PC-3 (cell line): ENCODE results near the gene DCAF15.

Source experiments
- EZH2 ChIP-seq: fragments of 300-600 bp; sonication (generic); IDR thresholded peaks from one replicate; pipeline ENCODE4 v1.6.1; 2017; ENCODE audit warnings: antibody characterized with exemption, mild to moderate bottlenecking, low read length; ENCODE audit not compliant: unreplicated experiment
- EZH2phosphoT487 ChIP-seq: fragments of 300-600 bp; sonication (generic); IDR thresholded peaks from 2 replicates; pipeline ENCODE4 v1.6.1; 2018; ENCODE audit warnings: mild to moderate bottlenecking, antibody characterized with exemption, low read length, borderline replicate concordance

DNA sequence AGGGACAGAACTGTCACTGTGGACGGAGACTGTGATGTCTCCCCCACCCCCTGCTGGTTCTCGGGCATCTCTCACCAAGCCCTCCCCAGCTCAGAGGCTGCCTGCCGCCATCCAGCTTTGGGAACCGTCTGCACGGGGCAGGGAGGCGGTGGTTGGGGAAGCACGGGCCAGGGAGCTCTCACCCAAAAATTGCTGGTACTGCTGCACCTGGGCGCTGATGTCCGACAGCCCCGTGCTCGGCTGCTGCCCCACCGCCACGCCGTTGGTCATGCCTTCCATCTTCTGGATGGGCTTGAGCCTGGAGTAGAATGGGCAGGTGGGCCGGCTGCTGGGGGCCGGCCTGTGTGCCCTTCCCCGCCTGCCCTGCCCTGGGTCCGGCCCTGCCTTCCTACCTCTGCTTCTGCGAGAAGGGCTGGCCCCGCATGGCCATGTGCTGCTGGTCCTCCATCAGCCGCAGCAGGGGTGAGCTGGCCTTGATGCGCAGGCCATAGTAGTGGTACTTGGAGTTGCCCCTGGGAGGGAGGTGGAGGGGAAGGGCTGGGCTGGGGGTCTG lies 16.1 kb downstream of the DCAF15 start:
- TF ChIP-seq EZH2 = no peak
- TF ChIP-seq EZH2phosphoT487 = no peak
